ENCODE results near the gene CORO1A. TPM values are rescaled to one million over a fixed set of nuclear protein-coding genes. Genes with fewer than 3 reads are reported as not detected.
"Not testable (repeated sequence)": the region's sequence is repeated elsewhere in the genome, so short reads cannot be mapped to it uniquely, and the experiment has no call there.

Gene CORO1A
- total RNA-seq = 24.2 TPM

GRCh38 chr16:30183233-30184095, at the start of gene CORO1A:
CORO1A (plus strand) TSS chr16:30183602; CDS start chr16:30185210, 1,608 bp downstream.
- peak; percentile 88 for DNase-seq (ENCODE audit: low spot score)

- no peak for DNase-seq (ENCODE audit: low spot score)
Measured at GRCh38 chr16:30136971-30137605, 46.3 kb upstream of the CORO1A start.

DNA sequence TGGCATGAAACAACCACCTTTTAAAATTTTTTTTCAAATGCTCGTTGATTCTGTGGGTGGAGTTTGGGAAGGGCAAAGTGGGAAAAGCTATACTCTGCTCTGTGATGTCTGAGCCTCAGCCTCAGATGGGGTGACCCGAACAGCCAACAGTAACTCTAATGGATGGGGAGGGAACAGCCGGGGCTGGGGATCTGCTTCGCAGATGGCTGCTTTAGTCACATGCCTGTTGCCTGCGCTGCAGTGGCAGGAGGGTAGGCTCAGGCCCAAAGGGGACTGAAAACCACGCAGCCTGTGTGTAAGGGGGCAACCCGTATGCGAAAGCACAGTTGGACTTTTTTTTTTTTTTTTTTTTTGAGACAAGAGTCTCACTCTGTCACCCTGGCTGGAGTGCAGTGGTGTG, 45.5 kb upstream of the CORO1A start:
- DNase-seq (ENCODE audit: low spot score) = no peak

- no peak for DNase-seq (ENCODE audit: low spot score)
Measured at GRCh38 chr16:30139583-30140481, 43.6 kb upstream of the CORO1A start.

DNA sequence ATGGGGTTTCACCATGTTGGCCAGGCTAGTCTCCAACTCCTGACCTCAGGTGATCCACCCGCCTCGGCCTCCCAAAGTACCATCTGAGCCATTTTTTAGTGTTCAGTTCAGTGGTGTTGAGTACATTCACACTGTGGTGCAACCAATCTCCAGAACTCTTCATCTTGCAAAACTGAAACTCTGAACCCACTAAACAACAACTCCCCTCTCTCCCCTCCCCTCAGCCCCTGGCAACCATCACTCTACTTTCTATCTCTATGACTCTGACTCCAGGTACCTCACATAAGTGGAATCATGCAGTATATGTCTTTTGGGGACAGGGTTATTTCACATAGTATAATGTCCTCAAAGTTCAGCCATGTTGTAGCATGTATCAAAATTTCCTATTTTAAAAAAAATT, 41.7 kb upstream of the CORO1A start:
- DNase-seq (ENCODE audit: low spot score) = no peak

DNA sequence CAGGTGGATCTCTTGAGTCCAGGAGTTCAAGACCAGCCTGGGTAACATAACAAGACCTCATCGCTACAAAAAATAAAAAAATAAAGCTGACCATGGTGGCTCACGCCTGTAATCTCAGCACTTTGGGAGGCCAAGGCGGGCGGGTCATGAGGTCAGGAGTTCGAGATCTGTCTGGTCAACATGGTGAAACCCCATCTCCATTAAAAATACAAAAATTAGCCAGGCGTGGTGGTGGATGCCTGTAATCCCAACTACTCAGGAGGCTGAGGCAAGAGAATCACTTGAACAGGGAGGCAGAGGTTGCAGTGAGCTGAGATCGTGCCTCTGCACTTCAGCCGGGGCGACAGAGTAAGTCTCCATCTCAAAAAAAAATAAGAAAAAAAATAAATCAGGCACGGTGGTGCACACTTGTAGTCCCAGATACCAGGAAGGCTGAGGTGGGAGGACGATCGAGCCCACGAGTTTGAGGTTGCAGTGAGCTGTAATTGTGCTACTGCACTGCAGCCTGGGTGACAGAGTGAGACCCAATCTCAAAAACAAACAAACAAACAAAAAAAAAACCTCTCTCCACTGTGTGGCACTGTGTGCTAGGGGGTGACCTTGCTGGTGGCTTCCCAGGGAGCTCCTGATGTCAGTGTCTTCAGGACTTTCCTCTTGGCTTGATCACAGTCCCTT, 40.6 kb upstream of the CORO1A start:
- DNase-seq (ENCODE audit: low spot score) = no peak

DNA sequence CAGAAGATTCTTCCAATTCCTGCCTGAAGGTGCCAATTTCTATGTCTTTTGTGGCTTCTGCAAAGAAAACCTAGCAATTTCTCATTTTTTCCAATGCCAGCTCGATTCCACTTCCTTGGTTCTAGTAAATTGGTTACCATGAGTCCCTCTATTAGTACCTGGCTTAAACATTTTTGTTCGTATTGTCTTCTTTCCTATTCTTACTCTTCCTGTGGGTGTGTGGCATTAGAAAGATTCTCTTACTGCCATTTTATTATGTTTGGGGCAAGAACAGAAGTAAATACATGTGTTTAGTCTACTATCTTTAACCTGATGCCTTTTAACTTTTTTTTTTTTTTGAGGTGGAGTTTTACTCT, 40.1 kb upstream of the CORO1A start:
- no peak for DNase-seq (ENCODE audit: low spot score)

GRCh38 chr16:30144017-30144416, 39.4 kb upstream of the CORO1A start:
- DNase-seq (ENCODE audit: low spot score) = no peak

DNA sequence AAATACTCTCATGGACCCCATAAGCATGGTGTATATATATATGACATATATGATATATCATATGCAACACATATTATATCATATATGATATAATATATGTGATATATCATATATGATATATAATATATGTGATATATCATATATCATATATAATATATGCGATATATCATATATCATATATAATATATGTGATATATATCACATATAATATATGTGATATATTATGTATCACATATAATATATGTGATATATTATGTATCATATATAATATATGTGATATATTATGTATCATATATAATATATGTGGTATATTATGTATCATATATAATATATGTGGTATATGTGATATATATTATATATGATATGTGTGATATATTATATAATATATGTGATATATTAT, 38.5 kb upstream of the CORO1A start:
- no peak for DNase-seq (ENCODE audit: low spot score)

GRCh38 chr16:30145657-30146056, 37.7 kb upstream of the CORO1A start:
- no peak for DNase-seq (ENCODE audit: low spot score)

- DNase-seq (ENCODE audit: low spot score) = no peak
Measured at GRCh38 chr16:30147843-30148510, 35.4 kb upstream of the CORO1A start.

- no peak for DNase-seq (ENCODE audit: low spot score)
Measured at GRCh38 chr16:30149250-30149930, 34.0 kb upstream of the CORO1A start.

DNA sequence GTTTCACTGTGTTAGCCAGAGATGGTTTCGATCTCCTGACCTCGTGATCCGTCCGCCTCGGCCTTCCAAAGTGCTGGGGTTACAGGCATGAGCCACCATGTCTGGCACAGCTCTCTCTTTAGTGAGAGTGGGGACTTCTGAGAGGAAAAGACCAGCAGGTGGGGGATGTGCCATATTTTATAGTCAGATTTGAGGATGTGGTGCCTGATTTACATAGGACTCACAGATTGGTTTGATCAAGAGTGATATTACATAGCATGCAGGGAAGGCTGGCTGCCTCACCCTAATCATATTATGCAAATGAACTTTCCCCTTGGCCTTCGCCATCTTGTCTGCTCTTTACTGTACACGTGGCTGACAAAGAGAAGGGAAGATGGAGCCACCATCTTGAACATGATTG, 32.3 kb upstream of the CORO1A start:
- DNase-seq (ENCODE audit: low spot score) = no peak

- no peak for DNase-seq (ENCODE audit: low spot score)
Measured at GRCh38 chr16:30152517-30152916, 30.9 kb upstream of the CORO1A start.

GRCh38 chr16:30155188-30155587, 28.2 kb upstream of the CORO1A start:
- no peak for DNase-seq (ENCODE audit: low spot score)

DNA sequence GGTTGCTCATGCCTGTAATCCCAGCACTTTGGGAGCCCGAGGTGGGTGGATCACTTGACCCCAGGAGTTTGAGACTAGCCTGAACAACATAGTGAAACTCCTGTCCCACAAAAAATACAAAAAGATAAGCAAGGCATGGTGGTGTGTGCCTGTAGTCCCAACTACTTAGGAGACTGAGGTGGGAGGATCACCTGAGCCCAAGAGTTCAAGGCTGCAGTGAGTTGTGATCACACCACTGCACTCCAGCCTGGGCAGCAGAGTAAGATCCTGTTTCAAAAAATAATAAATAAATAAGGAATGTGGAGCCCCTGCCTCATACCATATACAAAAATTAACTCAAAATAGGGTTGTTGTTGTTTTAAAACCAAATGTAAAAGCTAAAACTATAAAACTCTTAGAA, 26.2 kb upstream of the CORO1A start:
- DNase-seq (ENCODE audit: low spot score) = no peak

GRCh38 chr16:30163538-30163937, 19.9 kb upstream of the CORO1A start:
- DNase-seq (ENCODE audit: low spot score) = no peak

DNA sequence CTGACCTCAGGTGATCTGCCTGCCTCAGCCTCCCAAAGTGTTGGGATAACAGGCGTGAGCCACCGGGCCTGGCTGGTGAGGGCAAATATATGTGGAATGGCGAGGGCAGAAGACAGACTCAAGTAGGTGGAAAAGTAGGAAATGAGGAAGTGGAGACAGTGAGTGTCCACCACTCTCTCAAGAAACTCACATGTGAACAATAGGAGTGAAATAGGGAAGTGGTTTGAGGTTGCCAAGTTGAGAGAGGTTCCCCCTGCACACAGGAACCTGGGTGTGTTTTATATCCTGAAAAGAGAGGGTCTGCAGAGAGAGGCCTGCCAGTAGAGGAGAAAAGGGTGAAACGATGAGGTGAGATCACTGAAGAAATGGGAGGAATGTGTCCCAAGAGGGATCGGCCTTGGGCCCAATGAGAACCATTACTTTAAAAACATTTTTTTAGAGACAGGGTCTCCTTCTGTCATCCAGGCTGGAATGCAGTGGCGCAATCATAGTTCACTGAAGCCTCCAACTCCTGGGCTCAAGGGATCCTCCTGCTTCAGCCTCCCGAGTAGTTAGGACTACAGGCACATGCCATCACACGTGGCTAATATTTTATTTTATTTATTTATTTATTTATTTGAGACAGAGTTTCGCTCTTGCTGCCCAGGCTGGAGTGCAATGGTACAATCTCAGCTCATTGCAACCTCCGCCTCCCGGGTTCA, 17.1 kb upstream of the CORO1A start:
- DNase-seq (ENCODE audit: low spot score) = no peak

DNA sequence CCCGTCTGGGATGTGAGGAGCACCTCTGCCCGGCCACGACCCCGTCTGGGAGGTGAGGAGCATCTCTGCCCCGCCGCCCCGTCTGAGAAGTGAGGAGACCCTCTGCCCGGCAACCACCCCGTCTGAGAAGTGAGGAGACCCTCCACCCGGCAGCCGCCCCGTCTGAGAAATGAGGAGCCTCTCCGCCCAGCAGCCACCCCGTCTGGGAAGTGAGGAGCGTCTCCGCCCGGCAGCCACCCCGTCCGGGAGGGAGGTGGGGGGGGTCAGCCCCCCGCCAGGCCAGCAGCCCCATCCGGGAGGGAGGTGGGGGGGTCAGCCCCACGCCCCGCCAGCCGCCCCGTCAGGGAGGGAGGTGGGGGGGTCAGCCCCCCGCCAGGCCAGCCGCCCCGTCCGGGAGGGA, 14.7 kb upstream of the CORO1A start:
- DNase-seq (ENCODE audit: low spot score) = not testable (repeated sequence)

- DNase-seq (ENCODE audit: low spot score) = not testable (repeated sequence)
Measured at GRCh38 chr16:30169416-30169815, 14.0 kb upstream of the CORO1A start.

Data from ureter (tissue), 1 donor.